GM19452 (cell line): ENCODE data around the gene ADCYAP1.

Experiments used
- ATAC-seq: cut with Tn5 transposase; IDR thresholded peaks from one replicate; pipeline ENCODE4 v1.9.1; 2021; ENCODE audit not compliant: unreplicated experiment

Gene ADCYAP1

GRCh38 chr18:959854-960253, 55.2 kb downstream of the ADCYAP1 start:
- ATAC-seq: no peak
